Hematopoietic multipotent progenitor cell treated with erythropoietin and hydrocortisone succinate and interleukin-3 and kit ligand, for 17 days (in vitro differentiated cells): Measurements from ENCODE around the gene DYNC1LI2.
"Not testable (repeated sequence)": the region's sequence is repeated elsewhere in the genome, so short reads cannot be mapped to it uniquely, and the experiment has no call there.

ENCODE experiments used
- DNase-seq: peaks from one replicate; pipeline ENCODE4 v3.0.0-alpha.2; 2015; ENCODE audit warnings: low spot score

DYNC1LI2 gene

DNA sequence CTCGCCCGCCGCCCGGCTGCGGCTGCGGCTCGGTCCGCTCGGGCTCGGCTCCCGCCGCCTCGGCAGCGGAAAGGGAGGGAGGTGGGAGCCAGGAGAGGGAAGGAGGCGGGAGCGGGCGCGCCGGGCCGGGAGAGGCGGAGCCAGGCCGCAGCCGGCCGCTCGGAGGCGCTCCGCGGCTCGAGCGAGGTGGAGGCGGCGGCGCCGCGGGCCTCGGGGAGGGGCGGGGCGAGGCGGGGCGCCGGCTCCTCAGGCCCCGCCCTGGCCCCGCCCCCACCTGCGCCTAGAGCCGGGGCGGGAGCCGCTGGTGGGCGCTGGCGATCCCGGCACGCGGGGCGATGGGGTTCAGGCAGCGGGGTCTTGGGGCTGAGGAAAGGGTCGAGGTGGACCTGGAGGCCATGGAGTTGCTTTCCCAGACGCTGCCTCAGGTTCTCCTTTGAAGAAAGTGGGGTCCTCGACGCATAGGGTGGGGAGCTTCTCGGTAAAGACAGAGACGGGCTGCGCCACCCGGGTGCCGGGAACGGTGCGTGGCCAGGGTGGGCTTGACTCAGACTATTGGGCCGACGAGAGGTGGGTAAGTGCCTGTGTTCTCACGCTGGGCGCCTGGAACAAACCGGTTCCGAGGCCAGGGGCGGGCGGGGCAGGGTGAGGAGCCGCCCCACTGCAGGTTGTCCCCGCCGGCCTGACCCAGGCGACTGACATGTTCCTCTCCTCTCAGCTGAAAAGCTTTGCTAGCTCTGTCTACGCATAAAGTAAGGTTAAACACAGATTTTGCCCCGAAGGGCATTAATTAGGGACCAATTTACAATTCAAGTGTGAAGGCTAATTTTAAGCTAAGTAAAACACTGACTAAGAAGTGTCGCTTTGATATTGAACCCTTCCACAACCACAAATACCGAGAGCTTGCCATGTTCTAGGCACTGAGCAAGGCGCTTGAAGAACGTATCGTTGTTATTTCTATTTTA lies 54.5 kb downstream of the DYNC1LI2 start, which contains the start of gene CMTM4:
CMTM4 (minus strand) TSS at position 75 of the 962 bp plus-strand sequence. CDS start 218 bp downstream, outside the sequence.
- DNase-seq: peak; percentile 79

DNA sequence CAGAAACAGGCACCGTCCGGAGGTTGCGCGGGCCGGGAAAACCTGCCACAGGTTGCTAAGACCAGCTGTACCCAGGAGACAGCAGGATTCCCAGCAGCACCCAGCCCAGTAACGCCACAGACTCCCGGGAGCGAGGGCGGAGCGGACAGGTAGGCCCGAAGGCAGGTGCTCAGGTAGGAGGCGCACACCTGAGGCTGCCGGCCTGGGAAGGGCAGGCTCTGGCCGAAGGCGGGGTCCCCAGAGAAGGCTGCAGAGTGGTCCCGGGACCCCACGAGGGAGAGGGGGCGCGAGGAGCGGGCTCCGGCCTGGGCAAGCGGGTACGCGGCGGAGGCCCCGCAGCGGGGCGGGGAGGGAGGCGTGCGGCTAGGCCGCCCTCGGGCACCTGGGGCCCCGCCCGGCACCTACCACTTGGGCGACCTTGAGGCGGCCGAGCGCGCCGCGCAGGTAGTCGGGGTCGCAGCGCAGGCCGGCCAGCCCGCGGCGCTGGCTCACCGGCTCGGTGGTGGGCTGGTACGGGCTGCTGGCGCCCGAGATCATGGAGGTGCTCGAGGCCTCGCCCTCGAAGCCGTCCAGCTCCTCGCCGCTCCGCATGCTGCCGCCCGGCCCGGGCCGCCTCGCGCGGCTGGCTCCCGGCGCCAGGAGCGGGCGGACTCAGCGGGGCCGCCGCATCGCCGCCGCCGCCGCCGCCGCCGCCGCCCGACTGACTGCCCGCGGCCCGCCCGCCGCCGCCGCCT lies 55.3 kb downstream of the DYNC1LI2 start:
- DNase-seq: no peak

DNA sequence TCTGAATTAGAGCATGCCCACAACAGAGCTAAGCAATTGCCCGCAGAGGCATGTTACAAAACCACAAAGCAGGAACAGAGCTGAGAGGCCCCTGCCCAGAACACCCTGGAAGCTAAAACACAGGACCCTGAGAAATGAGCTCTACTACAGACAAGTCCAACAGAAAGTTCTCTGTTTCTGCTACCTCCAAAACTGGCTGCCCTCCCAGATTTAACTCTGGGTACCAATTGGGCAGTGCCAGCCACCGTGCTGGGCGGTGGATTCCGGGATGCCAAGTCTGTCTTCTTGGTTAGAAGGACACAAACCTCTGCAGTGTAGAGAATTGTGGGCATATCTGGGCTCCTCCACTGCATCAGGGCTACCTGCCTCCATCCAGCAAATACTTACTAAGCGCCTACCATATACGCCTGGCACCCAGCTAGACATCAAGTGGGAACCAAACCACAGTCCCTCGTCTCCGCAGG lies 55.9 kb downstream of the DYNC1LI2 start:
- no peak for DNase-seq

DNA sequence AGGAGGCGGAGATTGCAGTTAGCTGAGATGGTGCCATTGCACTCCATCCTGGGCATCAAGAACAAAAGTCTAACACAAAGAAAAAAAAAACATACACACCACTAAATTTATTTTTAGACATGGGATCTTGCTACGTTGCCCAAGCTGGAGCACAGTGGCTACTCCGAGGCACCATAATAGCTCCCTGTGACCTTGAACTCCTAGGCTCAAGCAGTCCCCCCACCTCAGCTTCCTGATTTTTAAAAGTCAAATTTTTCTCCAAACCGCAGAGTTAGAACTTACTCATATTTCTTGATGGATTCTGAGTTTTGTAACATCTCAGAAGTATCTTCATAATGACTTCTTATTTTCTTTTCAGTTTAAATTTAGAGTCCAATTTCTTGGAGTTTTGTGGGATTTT lies 58.3 kb downstream of the DYNC1LI2 start:
- DNase-seq: no peak

DNA sequence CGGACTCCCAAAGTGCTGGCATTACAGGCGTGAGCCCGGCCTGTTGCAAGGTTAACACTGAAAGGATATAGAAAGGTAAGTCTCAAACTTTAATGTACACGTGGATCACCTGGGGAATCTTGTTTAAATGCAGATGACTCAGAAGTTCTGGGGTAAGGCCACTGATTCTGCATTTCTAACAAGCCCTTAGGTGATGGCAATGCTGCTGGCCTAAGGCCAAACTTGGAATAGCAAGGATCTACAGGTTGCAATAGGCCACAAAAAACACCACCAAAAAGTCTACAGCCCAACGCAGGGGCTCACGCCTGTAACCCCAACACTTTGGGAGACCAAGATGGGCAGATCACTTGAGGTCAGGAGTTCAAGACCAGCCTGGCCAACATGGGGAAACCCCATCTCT lies 59.1 kb downstream of the DYNC1LI2 start:
- DNase-seq: no peak

DNA sequence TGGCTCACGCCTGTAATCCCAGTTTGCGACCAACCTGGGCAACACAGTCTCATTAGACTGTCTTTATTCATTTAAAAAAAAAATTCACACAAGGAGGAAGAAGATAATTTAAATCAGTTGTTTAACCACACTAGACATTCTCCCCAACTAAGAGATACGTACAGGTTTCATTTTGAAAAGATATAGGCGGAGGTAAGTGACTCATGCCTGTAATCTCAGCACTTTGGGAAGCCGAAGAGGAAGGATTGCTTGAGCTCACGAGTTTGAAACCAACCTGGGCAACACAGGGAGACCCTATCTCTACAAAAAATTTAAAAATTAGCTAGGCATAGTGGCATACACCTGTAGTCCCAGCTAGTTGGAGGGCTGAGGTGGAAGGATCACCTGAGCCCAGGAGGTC lies 60.2 kb downstream of the DYNC1LI2 start:
- no peak for DNase-seq

DNA sequence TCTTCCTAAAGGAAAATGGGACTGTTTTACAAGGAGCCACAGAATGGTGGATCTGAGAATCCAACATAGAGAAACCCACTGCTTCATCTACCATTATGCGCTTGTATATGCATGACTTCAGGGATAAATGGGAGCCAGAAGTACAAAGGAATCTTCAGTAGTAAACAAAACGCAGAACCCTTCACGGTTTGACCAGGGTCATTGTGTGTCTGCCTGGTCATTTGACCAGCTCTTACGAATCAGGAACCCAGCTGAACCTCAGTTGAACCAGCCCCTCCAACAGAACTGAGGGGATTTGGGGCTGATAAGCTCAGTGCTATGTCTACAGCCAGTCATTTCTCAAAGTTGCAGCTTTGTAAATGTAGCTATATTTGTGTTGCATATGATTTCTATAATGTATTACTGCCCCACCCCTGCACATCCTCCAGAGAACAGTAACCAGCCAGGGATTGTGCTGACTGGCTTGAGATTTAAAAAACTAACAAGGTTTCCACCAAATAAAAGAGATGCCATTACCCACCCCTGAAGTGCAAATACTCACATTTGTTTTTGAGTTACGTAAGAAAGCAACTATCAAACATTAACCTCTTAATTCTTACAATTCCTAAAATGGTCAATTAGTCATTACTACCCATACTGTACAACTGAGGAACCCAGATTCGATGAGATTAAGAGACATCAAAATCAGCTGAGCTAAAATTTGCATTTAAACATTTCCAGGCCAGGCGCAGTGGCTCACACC lies 61.1 kb downstream of the DYNC1LI2 start:
- no peak for DNase-seq

DNA sequence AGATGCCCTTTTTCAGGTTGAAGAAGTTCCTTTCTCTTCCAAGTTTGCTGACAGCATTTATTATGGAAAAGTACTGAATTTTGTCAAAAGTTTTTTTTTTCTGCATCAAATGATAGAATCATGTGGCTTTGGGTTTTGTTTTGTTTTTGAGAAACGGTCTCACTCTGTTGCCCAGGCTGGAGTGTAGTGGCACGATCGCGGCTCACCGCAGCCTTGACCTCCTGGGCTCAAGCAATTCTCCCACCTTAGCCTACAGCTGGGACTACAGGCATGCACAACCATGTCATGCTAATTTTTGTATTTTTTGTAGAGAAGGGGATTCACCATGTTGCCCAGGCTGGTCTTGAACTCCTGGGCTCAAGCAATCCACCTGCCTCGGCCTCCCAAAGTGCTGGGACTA lies 62.1 kb downstream of the DYNC1LI2 start:
- DNase-seq: no peak

DNA sequence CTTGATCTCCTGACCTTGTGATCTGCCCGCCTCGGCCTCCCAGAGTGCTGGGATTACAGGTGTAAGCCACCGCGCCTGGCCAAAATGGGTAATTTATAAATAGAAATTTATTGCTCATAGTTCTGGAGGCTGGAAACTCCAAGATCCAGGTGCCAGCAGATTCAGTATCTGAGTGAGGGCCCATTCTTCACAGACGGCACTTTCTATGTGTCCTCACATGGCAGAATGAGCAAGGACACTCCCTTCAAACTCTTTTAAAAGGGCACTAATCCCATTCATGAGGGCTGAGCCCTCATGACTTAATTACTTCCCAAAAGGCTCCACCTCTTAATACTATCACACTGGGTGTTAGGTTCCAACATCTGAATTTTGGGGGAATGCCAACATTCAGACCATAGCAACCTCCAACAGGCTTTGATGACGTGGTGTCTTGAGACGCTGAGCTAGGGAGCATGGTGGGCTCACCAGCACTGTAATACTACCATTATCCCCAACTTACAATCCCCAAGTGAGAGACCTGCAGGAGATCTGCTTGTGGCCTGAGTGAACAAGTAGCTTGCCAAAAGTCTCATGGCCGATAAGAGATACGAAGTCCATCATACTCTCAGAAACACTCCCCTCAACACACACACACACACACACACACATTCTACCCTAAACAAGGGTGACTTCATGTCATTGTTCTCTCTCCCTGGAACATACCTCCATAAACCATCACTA lies 63.3 kb downstream of the DYNC1LI2 start:
- DNase-seq: no peak

DNA sequence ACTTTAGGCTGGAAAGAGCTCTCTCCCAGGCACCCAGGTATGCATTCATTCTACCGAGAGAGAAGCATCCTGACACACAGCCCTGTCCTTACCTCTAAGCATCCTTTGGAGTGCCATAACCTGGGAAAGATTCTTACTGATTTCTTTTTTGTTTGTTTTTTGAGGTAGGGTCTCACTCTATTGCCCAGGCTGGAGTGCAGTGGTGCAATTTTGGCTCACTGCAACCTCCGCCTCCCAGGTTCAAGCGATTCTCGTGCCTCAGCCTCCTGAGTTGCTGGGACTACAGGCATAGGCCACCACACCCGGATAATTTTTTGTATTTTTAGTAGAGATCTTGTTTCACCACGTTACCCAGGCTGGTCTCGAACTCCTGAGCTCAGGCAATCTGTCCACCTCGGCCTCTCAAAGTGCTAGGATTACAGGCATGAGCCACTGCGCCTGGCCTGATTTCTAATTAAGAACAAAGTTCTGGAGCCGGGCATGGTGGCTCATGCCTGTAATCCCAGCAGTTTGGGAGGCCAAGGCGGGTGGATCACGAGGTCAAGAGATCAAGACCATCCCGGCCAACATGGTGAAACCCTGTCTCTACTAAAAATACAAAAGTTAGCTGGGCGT lies 65.8 kb downstream of the DYNC1LI2 start:
- not testable (repeated sequence) for DNase-seq

DNA sequence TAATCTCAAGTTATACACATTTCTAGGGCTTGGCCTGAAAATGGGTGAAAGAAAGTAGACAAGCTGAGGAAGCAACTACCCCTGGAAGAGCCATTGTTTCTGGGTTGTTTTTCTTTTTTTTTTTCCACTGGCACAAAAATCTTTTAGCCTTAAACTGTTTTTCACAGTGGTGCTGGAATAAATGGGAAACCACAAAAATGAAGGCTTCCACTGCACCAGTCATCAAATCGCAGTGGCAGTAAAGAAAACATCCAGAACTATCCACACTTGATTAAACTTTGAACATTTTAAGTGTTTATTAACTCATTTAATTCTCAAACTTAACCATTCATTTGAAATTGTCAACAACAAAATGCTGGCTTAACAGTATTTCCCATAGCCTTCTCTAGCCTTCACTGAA lies 69.1 kb downstream of the DYNC1LI2 start:
- no peak for DNase-seq

DNA sequence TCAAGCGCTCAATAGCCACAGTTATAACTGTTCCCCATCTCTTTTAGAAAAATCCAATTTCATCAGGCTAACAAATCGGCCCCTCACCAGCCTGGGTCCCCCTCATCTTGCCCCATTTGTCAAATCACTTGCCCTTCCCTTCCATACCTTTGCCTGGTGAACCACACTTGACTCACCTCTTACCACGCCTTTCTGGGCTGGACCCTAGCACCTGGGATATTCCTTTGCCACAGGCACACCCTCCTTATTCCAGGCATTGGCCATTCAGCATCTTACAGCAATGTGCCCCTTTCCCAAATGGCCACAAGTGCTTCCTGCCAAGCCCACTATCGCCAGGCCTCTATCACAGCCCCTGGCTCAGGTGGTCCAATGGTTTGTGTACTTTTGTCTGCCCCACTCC lies 69.7 kb downstream of the DYNC1LI2 start:
- no peak for DNase-seq

DNA sequence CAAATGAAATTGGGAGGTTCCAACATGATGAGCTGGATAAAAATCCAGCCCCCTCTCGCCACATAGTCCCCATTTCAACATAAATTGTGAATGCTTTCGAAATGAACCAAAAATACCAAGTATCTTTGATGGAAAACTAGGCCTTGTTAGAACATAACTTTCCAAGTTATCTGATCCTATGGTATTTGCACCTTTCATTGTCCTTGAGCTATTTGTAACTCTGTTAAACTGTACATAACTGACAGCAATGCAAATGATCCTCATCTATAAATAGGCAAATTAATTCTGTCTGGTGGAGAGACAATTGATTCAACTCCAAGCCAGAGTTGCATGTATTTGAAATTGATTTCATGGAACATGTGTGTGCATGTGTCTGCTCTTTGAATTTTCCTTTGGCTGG lies 73.1 kb downstream of the DYNC1LI2 start:
- no peak for DNase-seq

DNA sequence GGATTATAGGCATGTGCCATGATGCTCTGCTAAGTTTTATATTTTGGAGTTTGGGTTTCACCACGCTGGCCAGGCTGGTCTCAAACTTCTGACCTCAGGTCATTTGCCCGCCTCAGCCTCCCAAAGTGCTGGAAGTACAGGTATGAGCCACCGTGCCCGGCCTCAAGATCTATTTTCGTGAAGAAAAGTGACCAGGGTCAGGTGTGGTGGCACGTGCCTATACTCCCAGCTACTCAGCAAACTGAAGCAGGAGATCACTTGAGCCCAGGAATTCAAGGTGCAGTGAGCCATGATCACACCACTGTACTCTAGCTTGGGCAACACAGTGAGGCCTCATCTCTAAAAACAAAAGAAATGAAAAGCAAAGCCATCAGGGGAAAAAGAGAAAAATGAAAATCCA lies 73.6 kb downstream of the DYNC1LI2 start:
- no peak for DNase-seq

DNA sequence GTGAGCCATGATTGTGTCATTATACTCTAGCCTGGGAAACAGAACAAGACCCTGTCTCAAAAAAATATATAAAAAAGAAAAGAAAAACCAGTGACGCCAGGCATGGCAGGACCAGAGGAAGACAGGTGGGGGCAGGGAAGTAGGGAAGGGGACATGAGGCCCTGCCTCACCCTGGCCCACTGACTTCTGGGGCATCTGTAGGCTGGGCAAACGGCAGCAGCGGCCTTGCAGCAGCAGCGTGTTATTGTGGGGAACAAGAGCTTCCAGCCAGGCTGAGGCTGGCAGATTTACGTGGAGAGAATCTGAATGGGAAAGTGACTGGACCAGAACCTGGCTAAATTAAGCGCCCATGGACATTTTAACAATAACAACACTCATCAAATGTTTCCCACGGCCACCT lies 74.2 kb downstream of the DYNC1LI2 start:
- DNase-seq: no peak

DNA sequence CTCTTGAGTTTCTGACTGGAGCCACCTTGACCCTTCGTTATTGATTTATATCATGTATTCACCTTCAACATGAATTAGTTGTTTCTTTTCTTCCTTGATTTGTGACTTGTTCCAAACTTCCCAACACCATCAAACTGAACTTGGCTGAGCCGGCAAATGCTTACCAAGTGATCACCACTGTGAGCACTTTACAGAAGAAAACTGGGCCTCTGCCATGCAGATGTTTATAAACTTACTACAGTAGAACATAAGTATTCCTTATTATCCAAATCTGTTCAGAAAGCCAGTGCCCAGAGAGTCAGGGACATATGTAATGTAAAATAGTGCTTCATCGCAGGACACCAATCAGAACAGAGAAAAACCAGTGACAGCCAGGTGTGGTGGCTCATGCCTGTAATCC lies 74.8 kb downstream of the DYNC1LI2 start:
- DNase-seq: no peak

DNA sequence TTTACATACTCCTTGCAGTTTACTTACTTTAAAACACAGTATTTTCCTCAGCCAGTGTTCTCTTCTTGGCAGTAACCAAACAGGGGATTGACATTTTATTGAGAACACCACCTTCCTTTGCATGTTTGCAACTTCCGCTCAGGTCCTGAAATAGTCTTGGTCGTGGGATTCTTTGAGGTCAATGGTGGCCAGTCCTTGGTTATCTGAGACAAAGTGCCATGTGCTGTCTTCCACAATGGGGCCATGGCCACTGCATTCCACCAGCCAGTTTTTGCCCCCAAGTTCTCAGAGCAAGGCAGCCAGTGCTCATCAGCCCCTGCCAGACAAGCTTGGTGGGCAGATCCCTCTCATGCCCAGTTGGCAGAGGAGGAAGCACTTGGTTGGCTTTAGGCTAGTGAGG lies 77.7 kb downstream of the DYNC1LI2 start:
- DNase-seq: no peak
